Measurements from ENCODE around the gene DHRS3. TPM values are rescaled to one million over a fixed set of nuclear protein-coding genes. Genes with fewer than 3 reads are reported as not detected.

Gene DHRS3
- total and polyA plus RNA-seq, 2 donors (not counting 1 experiment from before 2014, with no cell fraction given) = 8.4 to 36.8 TPM

DNA sequence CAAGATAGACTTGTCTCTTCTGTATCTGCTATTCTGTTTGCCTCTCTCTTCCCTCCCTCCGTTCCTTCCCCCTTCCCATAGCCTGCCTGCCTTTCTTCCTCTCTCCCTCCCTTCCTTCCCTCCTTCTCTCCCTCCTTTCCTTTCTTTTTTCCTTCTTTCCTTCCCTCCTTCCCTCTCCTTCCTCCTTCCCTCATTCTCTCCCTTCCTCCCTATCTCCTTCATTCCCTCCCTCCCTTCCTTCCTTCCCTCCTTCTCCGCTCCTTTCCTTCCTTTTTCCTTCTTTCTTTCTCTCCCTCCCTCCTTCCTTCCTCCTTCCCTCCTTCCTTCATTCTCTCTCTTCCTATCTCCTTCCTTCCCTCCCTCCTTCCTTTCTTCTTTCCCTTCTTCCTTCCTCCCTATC lies 26.8 kb upstream of the DHRS3 start:
- Histone ChIP-seq H3K36me3 (ENCODE audit: control insufficient read depth, insufficient read depth, low read length) (no peaks in the 10 kb centered on the region), H3K4me3 (replicated peaks in 1 of 4; ENCODE audit: control extremely low read depth in 1 of 4, insufficient read depth in 1 of 4, low read depth in 3 of 4, low read length in 4 of 4) (no peak overlapping the region), H3K27ac (ENCODE audit: insufficient read depth, low read length) (no peak overlapping the region), H3K4me1 (ENCODE audit: control insufficient read depth, extremely low read depth, insufficient read depth, low read length) (no peaks in the 10 kb centered on the region), H3K27me3 (ENCODE audit: control insufficient read depth, insufficient read depth, low read length) (peaks cover 4% of the 10 kb centered on the region), H3K9me3 (ENCODE audit: control insufficient read depth, insufficient read depth, low read depth, low read length) (no peaks in the 10 kb centered on the region), H2AFZ (ENCODE audit: low read length) (no peak overlapping the region), H3K9ac (ENCODE audit: insufficient read depth, low read length) (no peak overlapping the region), H3K4me2 (ENCODE audit: extremely low read depth, insufficient read depth, low read length) (no peak overlapping the region), H4K20me1 (ENCODE audit: control insufficient read depth, extremely low read depth, insufficient read depth, low read length) (no peaks in the 10 kb centered on the region), H3K79me2 (ENCODE audit: control insufficient read depth, insufficient read depth, low read length) (no peaks in the 10 kb centered on the region)
- DNase-seq (ENCODE audit: low read depth in 2 of 2) = no peak
- TF ChIP-seq, protein P1, sequence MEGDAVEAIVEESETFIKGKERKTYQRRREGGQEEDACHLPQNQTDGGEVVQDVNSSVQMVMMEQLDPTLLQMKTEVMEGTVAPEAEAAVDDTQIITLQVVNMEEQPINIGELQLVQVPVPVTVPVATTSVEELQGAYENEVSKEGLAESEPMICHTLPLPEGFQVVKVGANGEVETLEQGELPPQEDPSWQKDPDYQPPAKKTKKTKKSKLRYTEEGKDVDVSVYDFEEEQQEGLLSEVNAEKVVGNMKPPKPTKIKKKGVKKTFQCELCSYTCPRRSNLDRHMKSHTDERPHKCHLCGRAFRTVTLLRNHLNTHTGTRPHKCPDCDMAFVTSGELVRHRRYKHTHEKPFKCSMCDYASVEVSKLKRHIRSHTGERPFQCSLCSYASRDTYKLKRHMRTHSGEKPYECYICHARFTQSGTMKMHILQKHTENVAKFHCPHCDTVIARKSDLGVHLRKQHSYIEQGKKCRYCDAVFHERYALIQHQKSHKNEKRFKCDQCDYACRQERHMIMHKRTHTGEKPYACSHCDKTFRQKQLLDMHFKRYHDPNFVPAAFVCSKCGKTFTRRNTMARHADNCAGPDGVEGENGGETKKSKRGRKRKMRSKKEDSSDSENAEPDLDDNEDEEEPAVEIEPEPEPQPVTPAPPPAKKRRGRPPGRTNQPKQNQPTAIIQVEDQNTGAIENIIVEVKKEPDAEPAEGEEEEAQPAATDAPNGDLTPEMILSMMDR (conservative IDR thresholded peaks at IDR 0.05 in 1 of 2, IDR thresholded peaks at IDR 0.05 in 1 of 2; ENCODE audit: low read depth in 1 of 2, low read length in 2 of 2) = no peak
- TF ChIP-seq EZH2 (IDR thresholded peaks at IDR 0.05; ENCODE audit: low read length, missing control alignments) = no peak

DNA sequence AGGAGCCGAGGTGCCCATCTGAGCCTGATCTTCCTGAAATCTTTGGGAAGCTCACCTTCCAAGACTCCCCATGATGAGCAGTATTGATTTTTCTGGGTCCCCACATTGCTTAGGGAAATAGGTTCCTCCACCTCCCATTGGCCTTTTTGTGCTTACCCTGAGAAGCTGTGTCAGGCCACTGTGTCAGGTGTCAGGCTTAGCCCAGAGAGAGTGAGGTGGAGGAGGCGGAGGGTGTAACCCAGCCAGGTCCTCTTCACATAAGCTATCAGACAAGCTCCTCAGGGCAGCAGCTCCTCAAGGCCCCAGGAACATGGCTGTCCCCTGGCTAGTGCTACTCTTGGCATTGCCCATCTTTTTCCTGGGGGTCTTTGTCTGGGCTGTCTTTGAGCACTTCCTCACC lies 26.2 kb upstream of the DHRS3 start:
- H3K27me3 ChIP-seq (ENCODE audit: control insufficient read depth, insufficient read depth, low read length) = peaks cover 4% of the 10 kb centered on the region
- no peaks in the 10 kb centered on the region for H4K20me1 ChIP-seq (ENCODE audit: control insufficient read depth, extremely low read depth, insufficient read depth, low read length)
- no peaks in the 10 kb centered on the region for H3K4me1 ChIP-seq (ENCODE audit: control insufficient read depth, extremely low read depth, insufficient read depth, low read length)
- H3K36me3 ChIP-seq (ENCODE audit: control insufficient read depth, insufficient read depth, low read length) = no peaks in the 10 kb centered on the region
- no peak for TF ChIP-seq EZH2 (IDR thresholded peaks at IDR 0.05; ENCODE audit: low read length, missing control alignments)
- TF ChIP-seq, protein P1 (conservative IDR thresholded peaks at IDR 0.05 in 1 of 2, IDR thresholded peaks at IDR 0.05 in 1 of 2; ENCODE audit: low read depth in 1 of 2, low read length in 2 of 2) = no peak
- no peaks in the 10 kb centered on the region for H3K79me2 ChIP-seq (ENCODE audit: control insufficient read depth, insufficient read depth, low read length)
- H3K9ac ChIP-seq (ENCODE audit: insufficient read depth, low read length) = no peak overlapping the region
- no peak overlapping the region for H3K27ac ChIP-seq (ENCODE audit: insufficient read depth, low read length)
- H2AFZ ChIP-seq (ENCODE audit: low read length) = no peak overlapping the region
- H3K9me3 ChIP-seq (ENCODE audit: control insufficient read depth, insufficient read depth, low read depth, low read length) = no peaks in the 10 kb centered on the region
- no peak overlapping the region for H3K4me2 ChIP-seq (ENCODE audit: extremely low read depth, insufficient read depth, low read length)
- H3K4me3 ChIP-seq (replicated peaks in 1 of 4; ENCODE audit: control extremely low read depth in 1 of 4, insufficient read depth in 1 of 4, low read depth in 3 of 4, low read length in 4 of 4) = no peak overlapping the region
- DNase-seq (ENCODE audit: low read depth in 2 of 2) = no peak

DNA sequence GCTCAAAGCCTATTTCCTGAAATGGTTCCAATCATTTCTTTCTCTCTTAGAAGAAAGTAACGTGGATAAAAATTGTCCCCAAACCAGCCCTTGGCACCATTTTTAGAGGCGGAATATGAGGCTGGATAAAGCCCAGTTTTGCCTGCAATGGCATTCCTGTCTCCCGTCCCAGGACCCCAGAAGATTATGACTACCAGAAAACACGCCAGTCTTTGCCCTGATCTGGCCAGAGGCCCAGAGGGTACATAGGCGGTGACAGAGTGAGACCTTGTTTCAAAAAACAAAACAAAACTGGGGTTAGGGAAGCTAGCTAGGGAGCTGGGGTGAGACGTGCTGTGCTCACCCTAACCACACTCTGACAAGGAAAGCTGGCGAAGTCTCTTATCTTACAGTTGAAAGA lies 25.8 kb upstream of the DHRS3 start, which contains the start of gene AADACL4:
TSS of gene AADACL4 (plus strand) at position 301 of the 400 bp plus-strand sequence. CDS start 462 bp downstream, outside the sequence.
- Histone ChIP-seq H3K9me3 (ENCODE audit: control insufficient read depth, insufficient read depth, low read depth, low read length) (no peaks in the 10 kb centered on the region), H3K79me2 (ENCODE audit: control insufficient read depth, insufficient read depth, low read length) (no peaks in the 10 kb centered on the region), H3K36me3 (ENCODE audit: control insufficient read depth, insufficient read depth, low read length) (no peaks in the 10 kb centered on the region), H3K27ac (ENCODE audit: insufficient read depth, low read length) (no peak within 1 kb of the TSS), H3K4me1 (ENCODE audit: control insufficient read depth, extremely low read depth, insufficient read depth, low read length) (no peaks in the 10 kb centered on the region), H3K27me3 (ENCODE audit: control insufficient read depth, insufficient read depth, low read length) (peaks cover 4% of the 10 kb centered on the region), H4K20me1 (ENCODE audit: control insufficient read depth, extremely low read depth, insufficient read depth, low read length) (no peaks in the 10 kb centered on the region), H3K4me2 (ENCODE audit: extremely low read depth, insufficient read depth, low read length) (no peak within 1 kb of the TSS), H2AFZ (ENCODE audit: low read length) (no peak within 1 kb of the TSS), H3K9ac (ENCODE audit: insufficient read depth, low read length) (no peak within 1 kb of the TSS), H3K4me3 (replicated peaks in 1 of 4; ENCODE audit: control extremely low read depth in 1 of 4, insufficient read depth in 1 of 4, low read depth in 3 of 4, low read length in 4 of 4) (no peak within 1 kb of the TSS)
- no peak for DNase-seq (ENCODE audit: low read depth in 2 of 2)
- no peak for TF ChIP-seq EZH2 (IDR thresholded peaks at IDR 0.05; ENCODE audit: low read length, missing control alignments)
- TF ChIP-seq, protein P1 (conservative IDR thresholded peaks at IDR 0.05 in 1 of 2, IDR thresholded peaks at IDR 0.05 in 1 of 2; ENCODE audit: low read depth in 1 of 2, low read length in 2 of 2) = no peak
